RWPE1 (cell line): ENCODE measurements around the gene ARHGAP33.
A peak's percentile ranks its signal among the peaks of the same experiment; 100 is the strongest.

Source experiments
- CTCF ChIA-PET: fragments of 350-600 bp; sonication (Branson Sonifier 250); formaldehyde crosslinking; extraction: SDS; loops from one replicate; lab custom pipeline; 2021; lab: Yijun Ruan, JAX
- POLR2A ChIA-PET: fragments of 400-600 bp; formaldehyde crosslinking; extraction: SDS; loops from one replicate; lab custom pipeline; 2020; ENCODE audit warnings: antibody characterized with exemption; ENCODE audit not compliant: low non-redundant PET; lab: Yijun Ruan, JAX
- DNase-seq: peaks from one replicate; pipeline ENCODE4 v3.0.0; 2012; ENCODE audit warnings: low spot score
- H3K27ac ChIP-seq: fragments of 450-650 bp; 2 replicates; pipeline ENCODE4 v1.5.1; 2017
- CTCF ChIP-seq: fragments of 450-650 bp; conservative IDR thresholded peaks from 2 replicates; pipeline ENCODE4 v1.5.1; 2017; ENCODE audit warnings: low read depth, mild to moderate bottlenecking

The ARHGAP33 gene

GRCh38 chr19:35773020-35773806 is 2.2 kb upstream of the ARHGAP33 start:
- no peak for TF ChIP-seq CTCF
- no peak overlapping the region for H3K27ac ChIP-seq
- peak; percentile 29 for DNase-seq
- CTCF ChIA-PET: no interaction called here
- POLR2A ChIA-PET: interaction anchor here (0.6 kb wide), 1 partner anchor 36 kb away, joined by 4 read pairs; no protein-coding TSS in a partner anchor

- ChIA-PET CTCF (no interaction called here), POLR2A (no interaction called here)
- H3K27ac ChIP-seq: peak overlapping the region; percentile 72; the same call in 1 of the 2 replicates
- no peak for TF ChIP-seq CTCF
- DNase-seq: no peak
Observed at GRCh38 chr19:35774274-35775045, 904 bp upstream of the ARHGAP33 start.

- ChIA-PET CTCF (no interaction called here), POLR2A (no interaction called here)
- no peak for DNase-seq
- peak overlapping the region; percentile 72; the same call in 1 of the 2 replicates for H3K27ac ChIP-seq
- TF ChIP-seq CTCF: no peak
Observed at GRCh38 chr19:35775046-35775297, 392 bp upstream of the ARHGAP33 start.

GRCh38 chr19:35776102-35776788 is 881 bp downstream of the ARHGAP33 start:
- no peak for DNase-seq
- CTCF ChIA-PET: no interaction called here
- TF ChIP-seq CTCF: no peak
- POLR2A ChIA-PET: interaction anchor here (0.6 kb wide), 2 partner anchors 14 to 66 kb away, joined by 3 read pairs; no protein-coding TSS in a partner anchor
- H3K27ac ChIP-seq: peak overlapping the region; percentile 72

- CTCF ChIA-PET: interaction anchor here (0.6 kb wide), 1 partner anchor 213 kb away, joined by 4 read pairs; no protein-coding TSS in a partner anchor
- no peak overlapping the region for H3K27ac ChIP-seq
- POLR2A ChIA-PET: interaction anchor here (0.6 kb wide), 1 partner anchor 67 kb away, joined by 3 read pairs; no protein-coding TSS in a partner anchor
- TF ChIP-seq CTCF: no peak
- no peak for DNase-seq
Observed at GRCh38 chr19:35777086-35777841, 1.9 kb downstream of the ARHGAP33 start.
